ENCODE measurements around the gene CAMK2A. TPM values are rescaled to one million over a fixed set of nuclear protein-coding genes. Genes with fewer than 3 reads are reported as not detected.

Gene CAMK2A
- total RNA-seq (1 to 10 TPM in 3 of 7 donors, under 1 TPM in 4; 0.12 to 1.3 (median 0.62) TPM), polyA plus RNA-seq (1 to 10 TPM in 1 of 2 donors, under 1 TPM in 1; 0.15 to 1.2 TPM)
- long read RNA-seq, donor 1, result 0 reads
- long read RNA-seq, donor 2, result 0 reads
- long read RNA-seq, donor 3, result 0 reads

GRCh38 chr5:150289551-150290390 lies at the start of gene CAMK2A:
Gene CAMK2A, minus strand, starts transcription at chr5:150289773. Its CDS starts 148 bp downstream, at chr5:150289625.
- no peak within 1 kb of the TSS for H3K4me3 ChIP-seq
- no peak within 1 kb of the TSS for H3K27ac ChIP-seq
- intact Hi-C loops (cut with DNase I), result no loop called here
- no peaks in the 10 kb centered on the region for H3K4me1 ChIP-seq (ENCODE audit: insufficient read depth)
- H3K9me3 ChIP-seq, result no peaks in the 10 kb centered on the region
- no peaks in the 10 kb centered on the region for H3K27me3 ChIP-seq
- peak in 1 of 5 donors; percentile 26 for DNase-seq
- TF ChIP-seq, protein P1, sequence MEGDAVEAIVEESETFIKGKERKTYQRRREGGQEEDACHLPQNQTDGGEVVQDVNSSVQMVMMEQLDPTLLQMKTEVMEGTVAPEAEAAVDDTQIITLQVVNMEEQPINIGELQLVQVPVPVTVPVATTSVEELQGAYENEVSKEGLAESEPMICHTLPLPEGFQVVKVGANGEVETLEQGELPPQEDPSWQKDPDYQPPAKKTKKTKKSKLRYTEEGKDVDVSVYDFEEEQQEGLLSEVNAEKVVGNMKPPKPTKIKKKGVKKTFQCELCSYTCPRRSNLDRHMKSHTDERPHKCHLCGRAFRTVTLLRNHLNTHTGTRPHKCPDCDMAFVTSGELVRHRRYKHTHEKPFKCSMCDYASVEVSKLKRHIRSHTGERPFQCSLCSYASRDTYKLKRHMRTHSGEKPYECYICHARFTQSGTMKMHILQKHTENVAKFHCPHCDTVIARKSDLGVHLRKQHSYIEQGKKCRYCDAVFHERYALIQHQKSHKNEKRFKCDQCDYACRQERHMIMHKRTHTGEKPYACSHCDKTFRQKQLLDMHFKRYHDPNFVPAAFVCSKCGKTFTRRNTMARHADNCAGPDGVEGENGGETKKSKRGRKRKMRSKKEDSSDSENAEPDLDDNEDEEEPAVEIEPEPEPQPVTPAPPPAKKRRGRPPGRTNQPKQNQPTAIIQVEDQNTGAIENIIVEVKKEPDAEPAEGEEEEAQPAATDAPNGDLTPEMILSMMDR (IDR thresholded peaks at IDR 0.05), result no peak
- TF ChIP-seq POLR2A (IDR thresholded peaks at IDR 0.05) (no peak), EP300 (IDR thresholded peaks at IDR 0.05) (no peak)
- 69 to 74% (median 72%) methylated on average over 26 of the region's 26 CpGs for WGBS, 3 donors
- H3K36me3 ChIP-seq, result no peaks in the 10 kb centered on the region

DNA sequence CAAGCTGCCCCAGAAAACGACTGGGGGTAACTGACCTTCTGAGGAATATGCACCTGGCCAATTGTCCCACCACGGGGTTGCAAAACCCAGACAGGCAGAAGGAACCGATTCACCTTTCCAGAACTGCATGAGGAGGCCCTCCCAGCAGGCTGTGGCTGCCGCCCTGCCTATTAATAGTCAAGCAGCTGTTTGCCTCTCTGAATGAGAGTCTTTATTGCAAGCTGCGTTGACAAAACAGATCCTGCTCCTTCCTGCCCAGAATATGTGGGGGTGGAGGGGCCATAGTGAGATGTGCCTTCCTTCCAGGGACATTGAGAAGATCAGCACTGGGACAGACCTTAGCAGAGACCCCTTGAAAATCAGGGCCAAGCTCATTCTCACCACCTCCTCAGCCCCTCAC lies 49.6 kb upstream of the CAMK2A start:
- Histone ChIP-seq H3K9me3 (no peaks in the 10 kb centered on the region), H3K27me3 (no peaks in the 10 kb centered on the region), H3K27ac (no peak overlapping the region), H3K4me1 (ENCODE audit: insufficient read depth) (no peaks in the 10 kb centered on the region), H3K4me3 (no peak overlapping the region), H3K36me3 (no peaks in the 10 kb centered on the region)
- no peak for DNase-seq
- WGBS, 3 donors, result 50 to 71% (median 53%) methylated on average over 5 of the region's 5 CpGs
- TF ChIP-seq, protein P1 (IDR thresholded peaks at IDR 0.05), result no peak
- TF ChIP-seq POLR2A (IDR thresholded peaks at IDR 0.05), result no peak
- TF ChIP-seq EP300 (IDR thresholded peaks at IDR 0.05), result no peak
- intact Hi-C loops (cut with DNase I), result no loop called here

DNA sequence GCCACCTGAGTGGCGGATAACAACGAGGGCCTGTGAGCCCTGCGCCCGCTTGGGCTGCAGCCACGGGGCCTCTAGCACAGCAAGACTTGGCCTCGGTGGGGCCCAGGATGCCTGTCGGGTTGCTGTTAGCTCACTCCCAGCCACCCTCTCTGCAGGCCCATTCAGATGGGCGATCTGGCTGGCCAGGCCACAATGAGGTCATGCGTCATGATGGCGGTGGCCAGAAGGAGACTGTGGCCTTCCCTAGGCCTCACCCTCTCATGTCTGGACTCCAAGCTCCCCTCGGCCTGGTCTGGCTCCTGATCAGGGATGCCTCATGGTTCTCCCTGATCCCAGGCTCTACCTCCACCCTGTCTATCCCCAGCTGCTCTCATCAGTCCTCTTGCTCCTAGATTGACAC lies 49.0 kb upstream of the CAMK2A start:
- TF ChIP-seq POLR2A (IDR thresholded peaks at IDR 0.05) (no peak), EP300 (IDR thresholded peaks at IDR 0.05) (no peak)
- TF ChIP-seq, protein P1 (IDR thresholded peaks at IDR 0.05), result no peak
- intact Hi-C loops (cut with DNase I), result no loop called here
- DNase-seq, result no peak

GRCh38 chr5:150335778-150336177 lies 46.2 kb upstream of the CAMK2A start:
- no peak for TF ChIP-seq EP300 (IDR thresholded peaks at IDR 0.05)
- no peak for TF ChIP-seq POLR2A (IDR thresholded peaks at IDR 0.05)
- TF ChIP-seq, protein P1 (IDR thresholded peaks at IDR 0.05), result no peak
- DNase-seq, result no peak
- H3K9me3 ChIP-seq, result no peaks in the 10 kb centered on the region
- no peaks in the 10 kb centered on the region for H3K4me1 ChIP-seq (ENCODE audit: insufficient read depth)
- H3K4me3 ChIP-seq, result no peak overlapping the region
- H3K27me3 ChIP-seq, result no peaks in the 10 kb centered on the region
- 72 to 81% (median 74%) methylated on average over 4 of the region's 4 CpGs for WGBS, 3 donors
- H3K36me3 ChIP-seq, result no peaks in the 10 kb centered on the region
- intact Hi-C loops (cut with DNase I), result no loop called here
- no peak overlapping the region for H3K27ac ChIP-seq

More for the DNA sequence above, 49.0 kb upstream of the CAMK2A start:
- H3K27ac ChIP-seq, result no peak overlapping the region
- no peak overlapping the region for H3K4me3 ChIP-seq
- no peaks in the 10 kb centered on the region for H3K27me3 ChIP-seq
- no peaks in the 10 kb centered on the region for H3K36me3 ChIP-seq
- H3K9me3 ChIP-seq, result no peaks in the 10 kb centered on the region
- no peaks in the 10 kb centered on the region for H3K4me1 ChIP-seq (ENCODE audit: insufficient read depth)
- WGBS, 3 donors, result 93 to 95% (median 94%) methylated on average over 11 of the region's 11 CpGs
